ENCODE data around the gene MAPK11.
A peak's percentile ranks its signal among the peaks of the same experiment; 100 is the strongest.

Gene MAPK11

GRCh38 chr22:50246242-50247175 is 23.7 kb downstream of the MAPK11 start:
- DNase-seq = no peak

GRCh38 chr22:50245214-50246072 is 24.7 kb downstream of the MAPK11 start:
- no peak for DNase-seq

GRCh38 chr22:50244420-50245213 is 25.6 kb downstream of the MAPK11 start, which contains the start of gene TUBGCP6:
Gene TUBGCP6, minus strand, starts transcription at chr22:50245023. Its CDS starts 564 bp downstream, at chr22:50244459.
- peak; percentile 93 for DNase-seq

GRCh38 chr22:50243685-50244419 is 26.3 kb downstream of the MAPK11 start:
- no peak for DNase-seq

- no peak for DNase-seq
These were observed 27.7 kb downstream of the MAPK11 start for GRCh38 chr22:50242406-50242949.

- DNase-seq = no peak
These were observed 31.4 kb downstream of the MAPK11 start for GRCh38 chr22:50238755-50239154.

- peak; percentile 16 for DNase-seq
These were observed 33.3 kb downstream of the MAPK11 start for GRCh38 chr22:50236731-50237409.

- DNase-seq = no peak
These were observed 37.0 kb downstream of the MAPK11 start for GRCh38 chr22:50233223-50233622.

- DNase-seq = no peak
These were observed 37.6 kb downstream of the MAPK11 start for GRCh38 chr22:50232481-50233151.

GRCh38 chr22:50229370-50229769 is 40.8 kb downstream of the MAPK11 start:
- DNase-seq = no peak

GRCh38 chr22:50228366-50228765 is 41.8 kb downstream of the MAPK11 start:
- no peak for DNase-seq

- no peak for DNase-seq
These were observed 42.5 kb downstream of the MAPK11 start for GRCh38 chr22:50227579-50228215.

GRCh38 chr22:50226875-50227165 is 43.4 kb downstream of the MAPK11 start:
- DNase-seq = no peak

GRCh38 chr22:50226063-50226874 is 43.9 kb downstream of the MAPK11 start:
- no peak for DNase-seq

GRCh38 chr22:50225200-50225969 is 44.8 kb downstream of the MAPK11 start:
- no peak for DNase-seq

GRCh38 chr22:50224071-50224470 is 46.1 kb downstream of the MAPK11 start:
- DNase-seq = no peak

GRCh38 chr22:50222508-50222907 is 47.7 kb downstream of the MAPK11 start:
- no peak for DNase-seq

Measured in fibroblast of skin of back (primary cell).